ENCODE measurements around the gene WDCP. TPM values are rescaled to one million over a fixed set of nuclear protein-coding genes. Genes with fewer than 3 reads are reported as not detected.

The WDCP gene
- total RNA-seq, 1 experiment from 2014 or later = 19.9 TPM

DNA sequence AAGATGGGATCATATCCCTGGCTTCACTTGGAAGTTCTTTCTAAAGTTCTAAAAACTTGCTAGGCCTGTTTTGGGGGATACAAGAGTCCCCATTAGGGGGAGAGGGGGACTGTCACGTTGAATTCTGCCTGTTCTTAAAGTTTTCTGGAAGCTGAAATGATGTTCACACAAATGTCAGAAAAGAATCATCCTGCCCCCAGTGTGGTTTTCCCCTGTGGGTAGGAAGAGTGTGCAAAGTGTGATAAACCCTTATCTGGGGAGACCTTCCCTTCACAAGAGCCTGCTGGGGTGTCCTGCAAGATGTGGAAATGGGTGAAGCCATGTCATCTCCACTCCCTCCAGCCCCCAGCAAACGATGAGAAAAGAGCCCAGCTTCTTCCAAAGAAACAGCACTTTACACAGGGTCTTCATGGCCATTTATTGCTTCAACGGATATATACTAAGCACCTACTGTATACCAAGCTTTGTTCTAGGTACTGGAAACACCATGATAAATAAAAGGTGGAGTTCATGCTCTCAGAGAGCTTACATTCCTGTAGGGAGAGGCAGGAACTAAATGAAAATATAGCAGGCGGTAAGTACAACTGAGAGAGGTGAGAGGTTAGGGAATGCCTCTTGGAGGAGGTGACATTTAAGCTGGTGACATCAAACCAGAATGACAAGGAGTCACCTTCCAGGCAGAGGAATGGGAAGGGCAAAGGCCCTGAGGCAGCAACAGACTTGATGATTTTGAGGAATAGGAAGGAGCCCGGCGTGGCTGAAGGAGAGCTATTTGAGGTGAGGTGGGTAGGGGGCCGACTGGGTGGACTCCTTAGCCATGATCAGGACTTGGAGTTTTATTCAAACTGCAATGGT lies 35.7 kb downstream of the WDCP start:
- Histone ChIP-seq H3K4me3 (replicated peaks in 1 of 2; ENCODE audit: low read depth in 1 of 2, low read length in 2 of 2) (no peak overlapping the region), H3K27ac (ENCODE audit: low read depth, low read length) (no peak overlapping the region), H3K9me2 (ENCODE audit: insufficient read depth) (no peaks in the 10 kb centered on the region), H3K79me2 (ENCODE audit: insufficient read depth, low read length) (no peaks in the 10 kb centered on the region), H4K20me1 (ENCODE audit: insufficient read depth) (no peaks in the 10 kb centered on the region), H3K9me3 (ENCODE audit: control insufficient read depth in 1 of 2, insufficient read depth in 1 of 2, low read depth in 1 of 2, low read length in 2 of 2) (no peaks in the 10 kb centered on the region), H3K4me1 (ENCODE audit: control insufficient read depth in 1 of 2, insufficient read depth in 2 of 2, low read length in 2 of 2) (peaks cover 10 to 19% of the 10 kb centered on the region in 2 experiments), H3K4me2 (ENCODE audit: low read length) (no peak overlapping the region), H3K27me3 (ENCODE audit: insufficient read depth, low read length) (no peaks in the 10 kb centered on the region), H2AFZ (ENCODE audit: low read depth, low read length, poor library complexity, severe bottlenecking) (no peak overlapping the region), H3K9ac (ENCODE audit: low read length) (no peak overlapping the region), H3K36me3 (ENCODE audit: control insufficient read depth in 1 of 2, insufficient read depth in 2 of 2, low read length in 2 of 2) (no peaks in the 10 kb centered on the region)
- no peak for DNase-seq (ENCODE audit: low read depth, low spot score)
- no peak for TF ChIP-seq FOSL1 (IDR thresholded peaks at IDR 0.05; ENCODE audit: low read depth)
- TF ChIP-seq, protein P1, sequence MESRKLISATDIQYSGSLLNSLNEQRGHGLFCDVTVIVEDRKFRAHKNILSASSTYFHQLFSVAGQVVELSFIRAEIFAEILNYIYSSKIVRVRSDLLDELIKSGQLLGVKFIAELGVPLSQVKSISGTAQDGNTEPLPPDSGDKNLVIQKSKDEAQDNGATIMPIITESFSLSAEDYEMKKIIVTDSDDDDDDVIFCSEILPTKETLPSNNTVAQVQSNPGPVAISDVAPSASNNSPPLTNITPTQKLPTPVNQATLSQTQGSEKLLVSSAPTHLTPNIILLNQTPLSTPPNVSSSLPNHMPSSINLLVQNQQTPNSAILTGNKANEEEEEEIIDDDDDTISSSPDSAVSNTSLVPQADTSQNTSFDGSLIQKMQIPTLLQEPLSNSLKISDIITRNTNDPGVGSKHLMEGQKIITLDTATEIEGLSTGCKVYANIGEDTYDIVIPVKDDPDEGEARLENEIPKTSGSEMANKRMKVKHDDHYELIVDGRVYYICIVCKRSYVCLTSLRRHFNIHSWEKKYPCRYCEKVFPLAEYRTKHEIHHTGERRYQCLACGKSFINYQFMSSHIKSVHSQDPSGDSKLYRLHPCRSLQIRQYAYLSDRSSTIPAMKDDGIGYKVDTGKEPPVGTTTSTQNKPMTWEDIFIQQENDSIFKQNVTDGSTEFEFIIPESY (IDR thresholded peaks at IDR 0.05; ENCODE audit: extremely low read depth, insufficient replicate concordance, low read length) = no peak
- no peak for TF ChIP-seq YY1 (IDR thresholded peaks at IDR 0.05; ENCODE audit: extremely low read depth, insufficient replicate concordance, low read depth, low read length)
- no peak for TF ChIP-seq EGR1 (IDR thresholded peaks at IDR 0.05; ENCODE audit: low read depth)
- TF ChIP-seq ZFX (IDR thresholded peaks at IDR 0.05) = no peak
- no peak for TF ChIP-seq SIN3A (IDR thresholded peaks at IDR 0.05; ENCODE audit: low read depth)
- TF ChIP-seq POLR2AphosphoS5 (IDR thresholded peaks at IDR 0.05; ENCODE audit: low read depth, low read length) = no peak
- TF ChIP-seq ZNF274 (IDR thresholded peaks at IDR 0.05; ENCODE audit: low read depth, low read length) = no peak
- TF ChIP-seq, protein P2, sequence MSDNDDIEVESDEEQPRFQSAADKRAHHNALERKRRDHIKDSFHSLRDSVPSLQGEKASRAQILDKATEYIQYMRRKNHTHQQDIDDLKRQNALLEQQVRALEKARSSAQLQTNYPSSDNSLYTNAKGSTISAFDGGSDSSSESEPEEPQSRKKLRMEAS (IDR thresholded peaks at IDR 0.05) = no peak
- TF ChIP-seq CBX3 (IDR thresholded peaks at IDR 0.05; ENCODE audit: low read depth) = no peak
- TF ChIP-seq, protein P3, sequence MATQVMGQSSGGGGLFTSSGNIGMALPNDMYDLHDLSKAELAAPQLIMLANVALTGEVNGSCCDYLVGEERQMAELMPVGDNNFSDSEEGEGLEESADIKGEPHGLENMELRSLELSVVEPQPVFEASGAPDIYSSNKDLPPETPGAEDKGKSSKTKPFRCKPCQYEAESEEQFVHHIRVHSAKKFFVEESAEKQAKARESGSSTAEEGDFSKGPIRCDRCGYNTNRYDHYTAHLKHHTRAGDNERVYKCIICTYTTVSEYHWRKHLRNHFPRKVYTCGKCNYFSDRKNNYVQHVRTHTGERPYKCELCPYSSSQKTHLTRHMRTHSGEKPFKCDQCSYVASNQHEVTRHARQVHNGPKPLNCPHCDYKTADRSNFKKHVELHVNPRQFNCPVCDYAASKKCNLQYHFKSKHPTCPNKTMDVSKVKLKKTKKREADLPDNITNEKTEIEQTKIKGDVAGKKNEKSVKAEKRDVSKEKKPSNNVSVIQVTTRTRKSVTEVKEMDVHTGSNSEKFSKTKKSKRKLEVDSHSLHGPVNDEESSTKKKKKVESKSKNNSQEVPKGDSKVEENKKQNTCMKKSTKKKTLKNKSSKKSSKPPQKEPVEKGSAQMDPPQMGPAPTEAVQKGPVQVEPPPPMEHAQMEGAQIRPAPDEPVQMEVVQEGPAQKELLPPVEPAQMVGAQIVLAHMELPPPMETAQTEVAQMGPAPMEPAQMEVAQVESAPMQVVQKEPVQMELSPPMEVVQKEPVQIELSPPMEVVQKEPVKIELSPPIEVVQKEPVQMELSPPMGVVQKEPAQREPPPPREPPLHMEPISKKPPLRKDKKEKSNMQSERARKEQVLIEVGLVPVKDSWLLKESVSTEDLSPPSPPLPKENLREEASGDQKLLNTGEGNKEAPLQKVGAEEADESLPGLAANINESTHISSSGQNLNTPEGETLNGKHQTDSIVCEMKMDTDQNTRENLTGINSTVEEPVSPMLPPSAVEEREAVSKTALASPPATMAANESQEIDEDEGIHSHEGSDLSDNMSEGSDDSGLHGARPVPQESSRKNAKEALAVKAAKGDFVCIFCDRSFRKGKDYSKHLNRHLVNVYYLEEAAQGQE (IDR thresholded peaks at IDR 0.05; ENCODE audit: low read depth) = no peak
- no TSS peak for BruUV-seq (replicated peaks)
- intact Hi-C loops (cut with micrococcal nuclease) = no loop called here
- no peak for ATAC-seq
- RAD21 ChIA-PET (ENCODE audit: low non-redundant PET in 1 of 2, low total read pairs in 2 of 2, uncharacterized antibody in 2 of 2, unreplicated experiment in 2 of 2) = no interaction called here
- POLR2A ChIA-PET = no interaction called here
- CTCF ChIA-PET = no interaction called here

Measured in HCT116 (cell line).